ENCODE data around the gene CAMKK1. TPM values are rescaled to one million over a fixed set of nuclear protein-coding genes. Genes with fewer than 3 reads are reported as not detected.
"Not testable (repeated sequence)": the region's sequence is repeated elsewhere in the genome, so short reads cannot be mapped to it uniquely, and the experiment has no call there.

Gene CAMKK1
- polyA plus RNA-seq, 4 donors: 0.22 to 11.2 (median 3.2) TPM

GRCh38 chr17:3857261-3858105 is 35.4 kb downstream of the CAMKK1 start:
- FAIRE-seq (no peak), DNase-seq (no peak)
- Histone ChIP-seq H3K36me3 (ENCODE audit: control insufficient read depth in 3 of 3, insufficient read depth in 2 of 3, low read depth in 1 of 3, low read length in 3 of 3) (peaks cover 0 to 30% (median 0%) of the 10 kb centered on the region in 3 donors), H3K4me3 (ENCODE audit: low read depth in 1 of 3, low read length in 3 of 3) (no peak overlapping the region), H3K9me3 (ENCODE audit: control insufficient read depth in 2 of 2, insufficient read depth in 1 of 2, low read depth in 1 of 2, low read length in 1 of 2) (no peaks in the 10 kb centered on the region), H3K27me3 (ENCODE audit: control insufficient read depth in 3 of 3, insufficient read depth in 3 of 3, low read length in 3 of 3) (no peaks in the 10 kb centered on the region), H3K4me1 (ENCODE audit: control insufficient read depth in 3 of 3, insufficient read depth in 2 of 3, low read depth in 1 of 3, low read length in 2 of 3) (no peaks in the 10 kb centered on the region), H3K27ac (ENCODE audit: low read depth in 1 of 3, low read length in 2 of 3) (no peak overlapping the region)
- 78 to 82% (median 79%) methylated on average over 16 of the region's 16 CpGs for WGBS, 3 donors

DNA sequence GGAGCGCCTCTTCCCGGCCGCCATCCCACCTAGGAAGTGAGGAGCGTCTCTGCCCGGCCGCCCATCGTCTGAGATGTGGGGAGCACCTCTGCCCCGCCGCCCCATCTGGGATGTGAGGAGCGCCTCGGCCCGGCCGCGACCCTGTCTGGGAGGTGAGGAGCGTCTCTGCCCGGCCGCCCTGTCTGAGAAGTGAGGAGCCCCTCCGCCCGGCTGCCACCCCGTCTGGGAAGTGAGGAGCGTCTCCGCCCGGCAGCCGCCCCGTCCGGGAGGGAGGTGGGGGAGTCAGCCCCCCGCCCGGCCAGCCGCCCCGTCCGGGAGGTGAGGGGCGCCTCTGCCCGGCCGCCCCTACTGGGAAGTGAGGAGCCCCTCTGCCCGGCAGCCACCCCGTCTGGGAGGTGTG is 38.6 kb downstream of the CAMKK1 start:
- WGBS, 3 donors: 93 to 100% (median 94%) methylated on average over 6 to 27 of the region's 36 CpGs
- H3K9me3 ChIP-seq (ENCODE audit: control insufficient read depth in 2 of 2, insufficient read depth in 1 of 2, low read depth in 1 of 2, low read length in 1 of 2); FAIRE-seq; H3K4me3 ChIP-seq (ENCODE audit: low read depth in 1 of 3, low read length in 3 of 3); H3K27me3 ChIP-seq (ENCODE audit: control insufficient read depth in 3 of 3, insufficient read depth in 3 of 3, low read length in 3 of 3); H3K4me1 ChIP-seq (ENCODE audit: control insufficient read depth in 3 of 3, insufficient read depth in 2 of 3, low read depth in 1 of 3, low read length in 2 of 3); H3K36me3 ChIP-seq (ENCODE audit: control insufficient read depth in 3 of 3, insufficient read depth in 2 of 3, low read depth in 1 of 3, low read length in 3 of 3); DNase-seq; H3K27ac ChIP-seq (ENCODE audit: low read depth in 1 of 3, low read length in 2 of 3): not testable (repeated sequence)

DNA sequence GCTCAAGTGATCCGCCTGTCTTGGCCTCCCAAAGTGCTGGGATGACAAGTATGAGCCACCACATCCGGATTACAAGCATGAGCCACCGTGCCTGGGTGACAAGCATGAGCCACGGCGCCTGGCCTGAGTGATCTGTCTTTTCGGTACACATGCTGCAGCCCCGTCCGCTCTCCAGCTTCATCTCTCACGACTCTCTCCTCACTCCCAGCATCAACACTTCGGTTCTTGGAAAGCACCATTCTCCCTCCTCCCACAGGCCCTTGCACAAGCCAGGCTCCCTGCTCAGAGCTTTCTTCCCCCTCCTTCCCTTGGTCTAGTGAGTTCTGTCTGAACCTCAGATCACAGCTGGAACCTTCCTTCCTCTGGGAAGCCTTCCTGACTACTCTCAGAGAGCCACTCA is 40.3 kb downstream of the CAMKK1 start:
- no peak overlapping the region for H3K27ac ChIP-seq (ENCODE audit: low read depth in 1 of 3, low read length in 2 of 3)
- no peaks in the 10 kb centered on the region for H3K4me1 ChIP-seq (ENCODE audit: control insufficient read depth in 3 of 3, insufficient read depth in 2 of 3, low read depth in 1 of 3, low read length in 2 of 3)
- no peak for FAIRE-seq
- H3K9me3 ChIP-seq (ENCODE audit: control insufficient read depth in 2 of 2, insufficient read depth in 1 of 2, low read depth in 1 of 2, low read length in 1 of 2): no peaks in the 10 kb centered on the region
- DNase-seq: no peak
- H3K4me3 ChIP-seq (ENCODE audit: low read depth in 1 of 3, low read length in 3 of 3): no peak overlapping the region
- H3K36me3 ChIP-seq (ENCODE audit: control insufficient read depth in 3 of 3, insufficient read depth in 2 of 3, low read depth in 1 of 3, low read length in 3 of 3): no peaks in the 10 kb centered on the region
- 71 to 87% (median 80%) methylated on average over 10 of the region's 10 CpGs for WGBS, 3 donors
- H3K27me3 ChIP-seq (ENCODE audit: control insufficient read depth in 3 of 3, insufficient read depth in 3 of 3, low read length in 3 of 3): no peaks in the 10 kb centered on the region

GRCh38 chr17:3851461-3852100 is 41.3 kb downstream of the CAMKK1 start:
- H3K36me3 ChIP-seq (ENCODE audit: control insufficient read depth in 3 of 3, insufficient read depth in 2 of 3, low read depth in 1 of 3, low read length in 3 of 3): no peaks in the 10 kb centered on the region
- FAIRE-seq: no peak
- H3K27ac ChIP-seq (ENCODE audit: low read depth in 1 of 3, low read length in 2 of 3): no peak overlapping the region
- H3K27me3 ChIP-seq (ENCODE audit: control insufficient read depth in 3 of 3, insufficient read depth in 3 of 3, low read length in 3 of 3): peaks cover 0 to 2% (median 0%) of the 10 kb centered on the region in 3 donors
- peaks cover 0 to under 1% (median 0%) of the 10 kb centered on the region in 3 donors for H3K4me1 ChIP-seq (ENCODE audit: control insufficient read depth in 3 of 3, insufficient read depth in 2 of 3, low read depth in 1 of 3, low read length in 2 of 3)
- no peak overlapping the region for H3K4me3 ChIP-seq (ENCODE audit: low read depth in 1 of 3, low read length in 3 of 3)
- no peak for DNase-seq
- WGBS, 3 donors: 78 to 83% (median 81%) methylated on average over 24 of the region's 24 CpGs
- H3K9me3 ChIP-seq (ENCODE audit: control insufficient read depth in 2 of 2, insufficient read depth in 1 of 2, low read depth in 1 of 2, low read length in 1 of 2): no peaks in the 10 kb centered on the region

- no peak overlapping the region for H3K4me3 ChIP-seq (ENCODE audit: low read depth in 1 of 3, low read length in 3 of 3)
- no peak for FAIRE-seq
- WGBS, 3 donors: 82 to 89% (median 86%) methylated on average over 9 of the region's 9 CpGs
Measured at GRCh38 chr17:3848229-3848835, 44.5 kb downstream of the CAMKK1 start.

GRCh38 chr17:3847165-3847670 is 45.6 kb downstream of the CAMKK1 start:
- no peak for FAIRE-seq

More at GRCh38 chr17:3848229-3848835, 44.5 kb downstream of the CAMKK1 start:
- no peaks in the 10 kb centered on the region for H3K9me3 ChIP-seq (ENCODE audit: control insufficient read depth in 2 of 2, insufficient read depth in 1 of 2, low read depth in 1 of 2, low read length in 1 of 2)
- H3K27me3 ChIP-seq (ENCODE audit: control insufficient read depth in 3 of 3, insufficient read depth in 3 of 3, low read length in 3 of 3): peaks cover 0 to 2% (median 0%) of the 10 kb centered on the region in 3 donors
- DNase-seq: no peak
- H3K4me1 ChIP-seq (ENCODE audit: control insufficient read depth in 3 of 3, insufficient read depth in 2 of 3, low read depth in 1 of 3, low read length in 2 of 3): peaks cover 3 to 11% (median 6%) of the 10 kb centered on the region in 3 donors
- peaks cover 0 to 11% (median 0%) of the 10 kb centered on the region in 3 donors for H3K36me3 ChIP-seq (ENCODE audit: control insufficient read depth in 3 of 3, insufficient read depth in 2 of 3, low read depth in 1 of 3, low read length in 3 of 3)
- no peak overlapping the region for H3K27ac ChIP-seq (ENCODE audit: low read depth in 1 of 3, low read length in 2 of 3)

GRCh38 chr17:3846437-3847164 is 46.3 kb downstream of the CAMKK1 start:
- WGBS, 3 donors: 44 to 46% (median 45%) methylated on average over 17 of the region's 17 CpGs
- H3K27me3 ChIP-seq (ENCODE audit: control insufficient read depth in 3 of 3, insufficient read depth in 3 of 3, low read length in 3 of 3): peaks cover 0 to 2% (median 0%) of the 10 kb centered on the region in 3 donors
- H3K27ac ChIP-seq (ENCODE audit: low read depth in 1 of 3, low read length in 2 of 3): no peak overlapping the region
- no peaks in the 10 kb centered on the region for H3K9me3 ChIP-seq (ENCODE audit: control insufficient read depth in 2 of 2, insufficient read depth in 1 of 2, low read depth in 1 of 2, low read length in 1 of 2)
- no peak for DNase-seq
- peaks cover 0 to 26% (median 0%) of the 10 kb centered on the region in 3 donors for H3K36me3 ChIP-seq (ENCODE audit: control insufficient read depth in 3 of 3, insufficient read depth in 2 of 3, low read depth in 1 of 3, low read length in 3 of 3)
- no peak for FAIRE-seq
- H3K4me3 ChIP-seq (ENCODE audit: low read depth in 1 of 3, low read length in 3 of 3): no peak overlapping the region
- peaks cover 3 to 11% (median 6%) of the 10 kb centered on the region in 3 donors for H3K4me1 ChIP-seq (ENCODE audit: control insufficient read depth in 3 of 3, insufficient read depth in 2 of 3, low read depth in 1 of 3, low read length in 2 of 3)

More at GRCh38 chr17:3847165-3847670, 45.6 kb downstream of the CAMKK1 start:
- Histone ChIP-seq H3K4me3 (ENCODE audit: low read depth in 1 of 3, low read length in 3 of 3) (no peak overlapping the region), H3K9me3 (ENCODE audit: control insufficient read depth in 2 of 2, insufficient read depth in 1 of 2, low read depth in 1 of 2, low read length in 1 of 2) (no peaks in the 10 kb centered on the region), H3K27ac (ENCODE audit: low read depth in 1 of 3, low read length in 2 of 3) (no peak overlapping the region), H3K27me3 (ENCODE audit: control insufficient read depth in 3 of 3, insufficient read depth in 3 of 3, low read length in 3 of 3) (peaks cover 0 to 2% (median 0%) of the 10 kb centered on the region in 3 donors), H3K36me3 (ENCODE audit: control insufficient read depth in 3 of 3, insufficient read depth in 2 of 3, low read depth in 1 of 3, low read length in 3 of 3) (peaks cover 0 to 19% (median 0%) of the 10 kb centered on the region in 3 donors), H3K4me1 (ENCODE audit: control insufficient read depth in 3 of 3, insufficient read depth in 2 of 3, low read depth in 1 of 3, low read length in 2 of 3) (peaks cover 3 to 11% (median 6%) of the 10 kb centered on the region in 3 donors)
- no peak for DNase-seq
- WGBS, 3 donors: 88 to 93% (median 92%) methylated on average over 9 of the region's 9 CpGs
